HG03066 (cell line): ENCODE results near the gene ITFG1.
"Not testable (repeated sequence)": the region's sequence is repeated elsewhere in the genome, so short reads cannot be mapped to it uniquely, and the experiment has no call there.

Source experiments
- ATAC-seq: cut with Tn5 transposase; IDR thresholded peaks from one replicate; pipeline ENCODE4 v1.9.1; 2021; ENCODE audit warnings: low read depth; ENCODE audit not compliant: unreplicated experiment

ITFG1 gene

DNA sequence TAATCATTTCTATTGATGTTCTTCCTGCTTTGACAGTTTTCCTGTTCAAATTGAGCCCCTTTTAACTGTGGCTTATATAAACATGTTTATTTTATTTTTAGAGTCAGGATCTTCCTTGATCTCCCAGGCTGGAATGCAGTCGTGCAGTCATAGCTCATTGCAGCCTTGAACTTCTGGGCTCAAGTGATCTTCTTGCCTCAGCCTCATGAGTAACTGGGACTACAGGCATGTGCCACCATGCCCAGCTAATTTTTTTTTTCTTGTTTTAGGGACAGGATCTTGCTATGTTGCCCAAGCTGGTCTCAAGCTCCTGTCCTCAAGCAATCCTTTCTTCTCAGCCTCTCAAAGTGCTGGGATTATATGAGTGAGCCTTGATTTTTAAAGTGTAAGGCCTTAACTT is 14.9 kb upstream of the ITFG1 start:
- ATAC-seq = no peak

GRCh38 chr16:47473792-47474191 is 12.9 kb upstream of the ITFG1 start:
- no peak for ATAC-seq

DNA sequence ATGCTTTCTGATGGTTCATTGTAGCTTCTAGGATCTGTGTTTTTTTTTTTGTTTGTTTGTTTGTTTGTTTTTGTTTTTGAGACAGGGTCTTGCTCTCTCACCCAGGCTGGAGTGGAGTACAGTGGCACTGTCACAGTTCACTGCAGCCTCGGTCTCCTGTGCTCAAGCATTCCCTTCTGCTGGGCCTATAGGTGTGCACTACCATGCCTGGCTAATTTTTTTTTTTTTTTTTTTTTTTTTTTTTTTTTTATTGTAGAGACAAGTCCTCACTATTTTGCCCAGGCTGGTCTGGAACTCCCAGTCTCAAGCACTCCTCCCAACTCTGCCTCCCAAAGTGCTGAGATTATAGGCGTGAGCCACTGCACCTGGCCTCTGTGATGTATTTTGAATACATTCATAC is 12.1 kb upstream of the ITFG1 start:
- not testable (repeated sequence) for ATAC-seq

- no peak for ATAC-seq
Observed at GRCh38 chr16:47470810-47471209, 9.9 kb upstream of the ITFG1 start.

GRCh38 chr16:47470211-47470610 is 9.3 kb upstream of the ITFG1 start:
- ATAC-seq = no peak

DNA sequence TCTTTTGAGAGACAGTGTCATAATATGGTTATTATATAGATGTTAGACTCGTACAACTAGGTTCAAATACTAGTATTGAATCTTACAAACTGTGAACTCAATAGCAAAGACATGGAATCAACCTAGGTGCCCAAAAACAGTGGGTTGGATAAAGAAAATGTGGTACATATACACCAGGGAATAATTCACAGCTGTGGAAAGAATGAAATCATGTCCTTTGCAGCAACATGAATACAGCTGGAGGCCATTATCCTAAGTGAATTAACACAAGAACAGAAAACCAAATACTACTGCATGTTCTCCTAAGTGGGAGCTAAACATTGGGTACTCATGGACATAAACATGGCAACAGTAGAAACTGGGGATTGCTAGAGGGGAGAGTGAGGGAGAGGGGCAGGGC is 8.4 kb upstream of the ITFG1 start:
- no peak for ATAC-seq

- not testable (repeated sequence) for ATAC-seq
Observed at GRCh38 chr16:47468070-47468689, 7.3 kb upstream of the ITFG1 start.

GRCh38 chr16:47467501-47467900 is 6.6 kb upstream of the ITFG1 start:
- ATAC-seq = no peak

- no peak for ATAC-seq
Observed at GRCh38 chr16:47465919-47466630, 5.2 kb upstream of the ITFG1 start.

DNA sequence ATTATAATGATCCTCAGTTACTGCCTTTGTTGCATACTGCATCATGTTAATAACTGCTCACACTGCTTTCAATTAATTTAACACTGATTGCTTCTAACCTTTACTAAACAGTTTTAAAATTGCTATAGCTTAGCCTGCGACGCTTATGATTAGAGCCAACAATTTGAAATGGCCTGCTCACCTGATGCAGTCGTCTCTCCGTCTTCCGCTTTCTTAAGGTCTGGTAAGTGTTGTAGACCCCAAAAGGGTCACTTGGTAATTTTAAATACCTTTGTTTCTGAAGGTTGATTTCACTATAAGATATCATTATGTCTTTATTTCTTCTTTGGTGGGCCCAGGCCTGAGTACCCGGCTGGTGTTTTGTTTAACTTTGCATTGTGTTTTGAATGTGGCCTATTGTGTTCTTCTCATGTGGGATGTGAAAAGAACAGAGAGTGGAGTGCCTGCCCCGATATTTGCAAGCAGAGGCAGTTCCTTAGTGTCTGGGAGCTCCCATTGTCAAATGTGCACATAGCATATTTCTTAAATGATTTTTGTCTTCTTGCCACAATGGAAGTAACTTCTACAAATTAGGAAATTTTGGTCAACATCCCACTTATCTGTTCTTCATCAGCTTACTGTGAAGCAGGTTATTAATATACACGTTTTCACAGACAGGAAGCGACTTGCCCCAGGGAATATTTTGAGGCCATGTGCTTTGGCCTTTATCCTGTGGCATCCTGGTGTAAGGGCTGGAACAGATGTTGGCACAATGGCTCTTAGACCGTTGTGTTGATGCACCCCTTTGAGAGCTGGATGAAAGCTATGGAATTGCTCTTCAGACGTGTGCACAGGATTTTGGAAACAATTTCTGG is 3.1 kb upstream of the ITFG1 start:
- ATAC-seq = no peak

DNA sequence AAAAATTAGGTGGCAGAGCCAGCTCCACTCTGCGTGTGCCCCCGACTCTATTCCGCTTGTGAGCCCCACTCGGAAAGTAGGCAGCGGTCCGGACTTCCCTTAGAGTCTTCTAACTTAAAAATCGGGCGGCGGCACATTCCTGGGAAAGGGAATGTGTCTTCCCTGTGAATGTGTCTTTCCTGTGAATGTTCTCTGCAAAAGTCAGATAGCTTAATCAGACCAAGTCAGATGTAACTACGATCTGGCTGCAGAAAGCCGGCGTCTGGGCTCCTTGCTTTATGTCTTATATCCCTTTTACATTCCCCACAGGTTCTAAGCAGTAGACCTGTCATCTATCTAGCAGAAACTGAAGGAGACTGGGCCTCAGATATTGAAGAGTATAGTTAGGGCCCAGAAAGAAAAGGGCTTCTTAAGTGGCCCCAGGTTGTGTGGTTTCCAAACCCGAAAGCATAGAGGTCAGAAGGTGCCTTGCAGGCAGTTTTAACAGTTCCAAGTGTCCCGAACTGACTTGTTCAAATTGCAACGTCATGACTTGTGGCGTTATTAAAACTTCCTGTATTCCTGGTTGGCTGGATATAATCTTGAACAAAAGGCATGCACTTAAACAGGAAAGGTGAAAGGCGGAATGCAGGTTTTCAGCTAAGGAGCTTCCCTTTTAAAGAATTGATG is 869 bp upstream of the ITFG1 start:
- peak; percentile 36 for ATAC-seq

GRCh38 chr16:47460359-47460710 is 528 bp downstream of the ITFG1 start:
- ATAC-seq = no peak

DNA sequence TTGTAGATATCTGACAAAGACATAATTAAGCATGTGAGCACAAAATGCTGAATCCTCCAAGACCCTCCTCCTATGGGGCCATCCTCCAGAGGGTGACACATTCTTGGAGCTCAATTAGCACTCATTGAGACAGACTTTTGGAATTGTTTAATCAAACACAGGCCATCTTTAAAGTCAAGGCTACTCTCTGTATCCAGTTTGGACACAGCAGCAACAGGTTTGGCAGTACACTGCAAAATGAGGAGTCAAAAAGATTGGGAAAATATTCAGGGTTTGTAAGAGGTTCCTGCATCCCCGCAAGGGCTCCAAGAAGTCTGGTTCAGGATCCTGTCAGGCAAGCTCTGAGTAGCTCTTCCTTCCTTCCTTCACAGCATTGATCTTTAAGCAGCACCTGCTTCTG is 1.3 kb downstream of the ITFG1 start:
- no peak for ATAC-seq

DNA sequence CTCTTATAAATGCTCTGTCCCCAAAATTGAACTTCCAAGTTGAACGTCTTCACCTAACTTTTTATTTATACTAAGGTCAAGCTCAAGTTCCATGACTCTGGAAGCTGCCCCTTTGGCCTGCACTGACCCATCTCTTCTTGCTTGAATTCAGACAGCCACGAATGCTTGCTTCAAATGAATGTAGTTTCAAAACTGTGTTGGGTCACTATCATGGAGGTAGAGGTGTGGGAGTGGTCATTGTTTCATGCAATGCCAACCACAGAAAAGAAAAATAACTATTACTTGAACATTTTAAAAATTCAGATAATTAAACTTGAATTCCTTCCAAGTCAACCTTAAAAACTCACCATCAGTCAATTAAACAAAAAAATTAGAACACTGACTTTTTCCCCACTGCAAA is 2.5 kb downstream of the ITFG1 start:
- no peak for ATAC-seq

DNA sequence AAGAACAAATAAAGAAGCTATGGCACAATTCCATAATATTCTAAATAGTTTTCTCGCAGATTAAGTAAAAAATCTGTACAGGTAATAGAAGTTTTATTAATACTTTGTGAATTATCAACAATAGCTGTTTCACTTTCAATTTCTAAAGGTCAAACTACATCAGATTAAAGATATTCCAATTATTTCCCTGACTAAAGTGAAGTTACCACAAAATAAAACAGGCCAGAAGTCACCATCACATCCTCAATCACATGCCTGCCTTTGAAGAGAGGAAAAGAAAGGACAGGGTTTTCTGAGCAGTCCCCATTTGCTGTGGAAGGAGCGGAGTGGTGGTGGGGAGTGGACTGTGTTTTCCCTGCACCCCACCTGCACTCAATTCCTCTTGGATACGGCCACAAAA is 11.1 kb downstream of the ITFG1 start:
- ATAC-seq = no peak

- no peak for ATAC-seq
Observed at GRCh38 chr16:47448830-47449575, 11.9 kb downstream of the ITFG1 start.

DNA sequence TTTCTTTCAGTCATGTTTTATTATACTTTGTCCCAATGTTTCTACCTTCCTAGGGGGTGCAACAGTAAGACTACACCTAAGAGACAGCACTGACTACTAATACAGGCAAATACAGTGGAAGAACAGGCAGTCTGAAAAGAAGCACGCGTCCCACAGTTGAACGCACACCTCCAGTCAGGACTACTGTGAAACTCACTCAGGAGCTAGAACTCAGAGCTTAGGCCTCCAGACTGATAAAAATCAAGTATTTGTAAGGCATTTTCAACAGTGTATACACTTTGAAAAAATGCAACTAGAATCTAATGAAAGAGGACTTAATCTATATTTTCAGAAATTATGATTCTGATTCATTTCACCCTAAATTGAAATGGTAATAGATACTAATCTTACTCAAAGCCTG is 14.4 kb downstream of the ITFG1 start:
- no peak for ATAC-seq

DNA sequence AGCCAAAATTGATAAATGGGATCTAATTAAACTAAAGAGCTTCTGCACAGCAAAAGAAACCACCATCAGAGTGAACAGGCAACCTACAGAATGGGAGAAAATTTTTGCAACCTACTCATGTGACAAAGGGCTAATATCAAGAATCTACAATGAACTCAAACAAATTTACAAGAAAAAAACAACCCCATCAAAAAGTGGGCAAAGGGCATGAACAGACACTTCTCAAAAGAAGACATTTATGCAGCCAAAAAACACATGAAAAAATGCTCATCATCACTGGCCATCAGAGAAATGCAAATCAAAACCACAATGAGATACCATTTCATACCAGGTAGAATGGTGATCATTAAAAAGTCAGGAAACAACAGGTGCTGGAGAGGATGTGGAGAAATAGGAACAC is 18.0 kb downstream of the ITFG1 start:
- ATAC-seq = not testable (repeated sequence)

- ATAC-seq = not testable (repeated sequence)
Observed at GRCh38 chr16:47440066-47440465, 20.8 kb downstream of the ITFG1 start.

DNA sequence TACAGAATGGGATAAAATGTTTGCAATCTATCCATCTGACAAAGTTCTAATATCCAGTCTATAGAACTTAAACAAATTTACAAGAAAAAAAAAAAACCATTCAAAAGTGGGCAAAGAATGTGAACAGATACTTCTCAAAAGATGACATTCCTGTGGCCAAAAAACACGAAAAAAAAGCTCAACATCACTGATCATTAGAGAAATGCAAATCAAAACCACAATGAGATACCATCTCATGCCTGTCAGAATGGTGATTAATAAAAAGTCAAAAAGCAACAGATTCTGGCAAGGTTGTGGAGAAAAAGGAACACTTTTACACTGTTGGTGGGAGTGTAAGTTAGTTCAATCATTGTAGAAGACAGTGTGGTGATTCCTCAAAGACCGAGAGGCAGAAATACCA is 26.6 kb downstream of the ITFG1 start:
- not testable (repeated sequence) for ATAC-seq
